HG02943 (cell line): ENCODE measurements around the gene RUNX1.

Source experiments
- ATAC-seq: cut with Tn5 transposase; IDR thresholded peaks from one replicate; pipeline ENCODE4 v1.9.1; 2021; ENCODE audit warnings: mild to moderate bottlenecking, low read depth, moderate library complexity; ENCODE audit not compliant: unreplicated experiment

Gene RUNX1

GRCh38 chr21:34779860-34780259, 269.2 kb downstream of the RUNX1 start:
- no peak for ATAC-seq

- no peak for ATAC-seq
Measured at GRCh38 chr21:34775793-34776192, 273.3 kb downstream of the RUNX1 start.

GRCh38 chr21:34774750-34775149, 274.4 kb downstream of the RUNX1 start:
- ATAC-seq = no peak

- ATAC-seq = no peak
Measured at GRCh38 chr21:34771512-34772028, 277.5 kb downstream of the RUNX1 start.

GRCh38 chr21:34770576-34770975, 278.5 kb downstream of the RUNX1 start:
- no peak for ATAC-seq

- no peak for ATAC-seq
Measured at GRCh38 chr21:34768326-34768725, 280.8 kb downstream of the RUNX1 start.

- no peak for ATAC-seq
Measured at GRCh38 chr21:34766862-34767261, 282.2 kb downstream of the RUNX1 start.

GRCh38 chr21:34765619-34766018, 283.5 kb downstream of the RUNX1 start:
- no peak for ATAC-seq

- no peak for ATAC-seq
Measured at GRCh38 chr21:34764715-34765284, 284.3 kb downstream of the RUNX1 start.

- no peak for ATAC-seq
Measured at GRCh38 chr21:34762786-34763185, 286.3 kb downstream of the RUNX1 start.

- no peak for ATAC-seq
Measured at GRCh38 chr21:34761758-34762330, 287.3 kb downstream of the RUNX1 start.

- no peak for ATAC-seq
Measured at GRCh38 chr21:34754690-34755647, 294.1 kb downstream of the RUNX1 start.

- no peak for ATAC-seq
Measured at GRCh38 chr21:34748862-34749261, 300.2 kb downstream of the RUNX1 start.

GRCh38 chr21:34745557-34746255, 303.4 kb downstream of the RUNX1 start:
- peak; percentile 81 for ATAC-seq

- ATAC-seq = no peak
Measured at GRCh38 chr21:34744801-34745200, 304.3 kb downstream of the RUNX1 start.

- ATAC-seq = no peak
Measured at GRCh38 chr21:34743831-34744230, 305.3 kb downstream of the RUNX1 start.

- no peak for ATAC-seq
Measured at GRCh38 chr21:34743285-34743684, 305.8 kb downstream of the RUNX1 start.

GRCh38 chr21:34740198-34740597, 308.9 kb downstream of the RUNX1 start:
- no peak for ATAC-seq
